ENCODE results near the gene WWC2. TPM values are rescaled to one million over a fixed set of nuclear protein-coding genes. Genes with fewer than 3 reads are reported as not detected.

WWC2 gene
- polyA plus RNA-seq, 2 donors = 2.9 to 3.4 TPM

DNA sequence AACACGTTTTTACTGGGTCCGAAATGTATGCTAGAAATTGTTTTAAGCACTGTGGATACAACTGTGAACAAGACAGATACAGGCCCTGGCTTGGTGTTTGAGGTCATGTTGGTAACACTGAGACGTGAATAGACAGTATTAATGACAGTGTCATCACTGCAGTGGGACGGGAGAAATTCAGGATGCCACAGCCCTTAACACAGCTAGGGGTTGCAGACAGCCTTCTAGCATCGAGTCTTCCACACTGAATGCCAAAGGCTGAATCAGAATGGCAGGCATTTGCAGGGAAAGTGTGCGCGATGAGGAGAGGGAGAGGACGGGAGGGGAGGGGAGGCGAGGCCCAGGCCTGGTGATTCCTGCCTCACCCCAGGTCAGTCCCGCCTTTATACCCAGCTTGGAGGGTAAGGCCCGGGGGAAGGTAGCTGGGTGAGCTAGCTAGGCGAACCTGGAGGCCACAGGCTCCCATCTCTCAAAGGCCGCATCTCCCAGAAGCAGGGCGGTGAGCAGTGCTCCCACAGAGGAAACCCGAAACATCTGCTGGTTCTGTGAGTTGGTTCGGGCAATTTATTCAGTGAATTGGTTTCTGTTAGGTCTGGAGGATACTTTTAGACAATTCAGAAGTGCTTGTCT lies 267.3 kb downstream of the WWC2 start:
- no peaks in the 10 kb centered on the region for H3K9me3 ChIP-seq (ENCODE audit: control insufficient read depth in 2 of 2, insufficient read depth in 1 of 2, low read depth in 1 of 2, low read length in 1 of 2)
- no peaks in the 10 kb centered on the region for H3K27me3 ChIP-seq (ENCODE audit: control insufficient read depth in 1 of 2, insufficient read depth in 2 of 2, low read length in 2 of 2)
- H3K36me3 ChIP-seq (ENCODE audit: control insufficient read depth in 2 of 2, insufficient read depth in 2 of 2, low read length in 1 of 2) = no peaks in the 10 kb centered on the region
- no peak overlapping the region for H3K4me3 ChIP-seq (ENCODE audit: low read depth in 1 of 2, low read length in 2 of 2)
- 81 to 89% methylated on average over 16 of the region's 16 CpGs for WGBS, 2 donors
- H3K27ac ChIP-seq (ENCODE audit: low read depth in 2 of 2, low read length in 1 of 2) = no peak overlapping the region
- H3K4me1 ChIP-seq (ENCODE audit: control insufficient read depth in 2 of 2, insufficient read depth in 2 of 2, low read length in 1 of 2) = no peaks in the 10 kb centered on the region

DNA sequence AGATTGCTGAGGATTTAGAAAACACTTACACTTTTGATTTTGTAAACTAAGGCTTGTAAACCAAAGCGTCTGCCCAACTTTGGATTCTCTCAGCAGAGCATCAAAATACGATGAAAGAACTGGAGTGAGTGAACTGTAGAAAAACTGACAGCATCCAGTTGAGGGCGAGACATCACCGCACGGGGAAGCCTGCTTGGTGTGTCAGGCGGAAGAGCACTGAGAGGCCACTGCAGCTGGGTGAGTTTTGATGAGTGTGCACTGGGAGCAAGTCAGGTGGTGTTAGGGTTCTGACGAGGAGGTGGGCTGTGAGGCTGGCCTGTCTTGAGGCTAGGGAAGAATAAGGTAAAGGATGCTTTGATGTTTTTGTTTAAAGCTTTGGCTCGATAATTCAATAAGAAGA lies 270.0 kb downstream of the WWC2 start:
- Histone ChIP-seq H3K27ac (ENCODE audit: low read depth in 2 of 2, low read length in 1 of 2) (no peak overlapping the region), H3K4me3 (ENCODE audit: low read depth in 1 of 2, low read length in 2 of 2) (no peak overlapping the region), H3K36me3 (ENCODE audit: control insufficient read depth in 2 of 2, insufficient read depth in 2 of 2, low read length in 1 of 2) (no peaks in the 10 kb centered on the region), H3K4me1 (ENCODE audit: control insufficient read depth in 2 of 2, insufficient read depth in 2 of 2, low read length in 1 of 2) (no peaks in the 10 kb centered on the region), H3K27me3 (ENCODE audit: control insufficient read depth in 1 of 2, insufficient read depth in 2 of 2, low read length in 2 of 2) (no peaks in the 10 kb centered on the region), H3K9me3 (ENCODE audit: control insufficient read depth in 2 of 2, insufficient read depth in 1 of 2, low read depth in 1 of 2, low read length in 1 of 2) (no peaks in the 10 kb centered on the region)
- whole genome bisulfite sequencing, 2 donors = 79 to 81% methylated on average over 8 of the region's 8 CpGs

Other genes with a start within 250 kb of the WWC2 start
- gene DCTD, start 181.9 kb upstream of the WWC2 start, polyA plus RNA-seq = 10 to 100 TPM; 32.5 to 55.5 TPM
- gene CLDN22, start 221.0 kb downstream of the WWC2 start, polyA plus RNA-seq = under 1 TPM; 0.08 to 0.09 TPM
- not detected for gene CLDN24, start 223.2 kb downstream of the WWC2 start, polyA plus RNA-seq

All from esophagus (tissue), 2 donors.